Spleen (tissue), 7 donors: ENCODE results near the gene NCOA4.
"Not testable (repeated sequence)": the region's sequence is repeated elsewhere in the genome, so short reads cannot be mapped to it uniquely, and the experiment has no call there.

Experiments
- CTCF ChIP-seq, 11 experiments: fragments of 200-600 bp in 7 of 11; fragments of 450-650 bp in 4 of 11; sonication (generic) in 4 of 11; IDR thresholded peaks in 8 of 11; conservative IDR thresholded peaks in 3 of 11; 1 replicate in 7 of 11; 2 replicates in 4 of 11; pipeline versions ENCODE4 v1.4.0 to v1.8.0; 2016 to 2021; ENCODE audit warnings: antibody characterized with exemption in 11 of 11, inconsistent platforms in 4 of 11, mild to moderate bottlenecking in 1 of 11
- POLR2A ChIP-seq, 3 donors: fragments of 450-650 bp; IDR thresholded peaks; one replicate each; pipeline ENCODE4 v1.5.1; 2017; ENCODE audit warnings: antibody characterized with exemption in 3 of 3, mild to moderate bottlenecking in 1 of 3
- donor health status: DM: no; HTN: no; CAD: no; lungs with moderate emphysema.
- donor health status: DM: no; HTN: no; CAD: no.
- donor health status: DM: no; HTN: no; CAD: no.

- not testable (repeated sequence) for TF ChIP-seq POLR2A (IDR thresholded peaks at IDR 0.05); CTCF (IDR thresholded peaks at IDR 0.05 in 8 of 11, conservative IDR thresholded peaks at IDR 0.05 in 3 of 11)
Observed at GRCh38 chr10:45978554-45978953, 51.9 kb downstream of the NCOA4 start.
